PC-9 (cell line): ENCODE data around the gene TMEM147. TPM values are rescaled to one million over a fixed set of nuclear protein-coding genes. Genes with fewer than 3 reads are reported as not detected.

Experiments used
- BruUV-seq: library from RNA; stranded (reverse); fragments of 400-500 nt; replicated peaks from 2 replicates; lab custom pipeline; 2021; lab: Mats Ljungman, UMichigan
- CTCF ChIA-PET: fragments of 300-600 bp; sonication (Branson Sonifier 250); formaldehyde crosslinking; loops from one replicate; lab custom pipeline; 2022; ENCODE audit warnings: antibody characterized with exemption; lab: Charles Lee
- POLR2A ChIA-PET: fragments of 300-600 bp; sonication (Branson Sonifier 250); formaldehyde crosslinking; loops from one replicate; lab custom pipeline; 2022; ENCODE audit warnings: antibody characterized with exemption; ENCODE audit not compliant: unreplicated experiment; lab: Charles Lee
- DNase-seq, 2 experiments: peaks; one replicate each; pipeline versions ENCODE4 v3.0.0 to v3.0.0-alpha.2; 2015 to 2022; ENCODE audit warnings: mixed read lengths in 1 of 2
- H2AFZ ChIP-seq: fragments of 200-600 bp; sonication (generic); 2 replicates; pipeline ENCODE4 v1.8.1; 2017; ENCODE audit warnings: antibody characterized with exemption
- H3F3A ChIP-seq: fragments of 200-600 bp; sonication (generic); 2 replicates; pipeline ENCODE4 v1.8.1; 2017; ENCODE audit warnings: antibody characterized with exemption, mild to moderate bottlenecking, low read depth; ENCODE audit not compliant: insufficient read depth
- H3K27ac ChIP-seq: fragments of 200-600 bp; sonication (generic); 2 replicates; pipeline ENCODE4 v1.6.1; 2016; ENCODE audit warnings: mixed run types
- H3K27me3 ChIP-seq: fragments of 200-600 bp; sonication (generic); 2 replicates; pipeline ENCODE4 v1.6.1; 2016; ENCODE audit warnings: low read depth, mixed run types; ENCODE audit not compliant: insufficient read depth
- H3K36me3 ChIP-seq: fragments of 200-600 bp; sonication (generic); 2 replicates; pipeline ENCODE4 v1.6.1; 2016; ENCODE audit warnings: low read depth, mixed run types
- H3K4me1 ChIP-seq: fragments of 200-600 bp; sonication (generic); replicated peaks from 2 replicates; pipeline ENCODE4 v1.6.1; 2016; ENCODE audit warnings: mixed run types; ENCODE audit not compliant: insufficient read depth
- H3K4me2 ChIP-seq: fragments of 200-600 bp; sonication (generic); 2 replicates; pipeline ENCODE4 v1.6.1; 2017; ENCODE audit warnings: mixed run types
- H3K4me3 ChIP-seq: fragments of 200-600 bp; sonication (generic); 2 replicates; pipeline ENCODE4 v1.6.1; 2016; ENCODE audit warnings: mixed run types
- H3K79me2 ChIP-seq: fragments of 200-600 bp; sonication (generic); 2 replicates; pipeline ENCODE4 v1.6.1; 2017; ENCODE audit warnings: low read depth, mixed run types
- H3K9me2 ChIP-seq: fragments of 200-600 bp; sonication (generic); 2 replicates; pipeline ENCODE4 v1.8.1; 2017; ENCODE audit warnings: mild to moderate bottlenecking; ENCODE audit not compliant: insufficient read depth
- H3K9me3 ChIP-seq: fragments of 200-600 bp; sonication (generic); 2 replicates; pipeline ENCODE4 v1.8.1; 2016; ENCODE audit warnings: low read depth; ENCODE audit not compliant: insufficient read depth
- H4K20me1 ChIP-seq: fragments of 200-600 bp; sonication (generic); 2 replicates; pipeline ENCODE4 v1.8.1; 2017; ENCODE audit not compliant: insufficient read depth
- CTCF ChIP-seq: fragments of 200-600 bp; sonication (generic); conservative IDR thresholded peaks from 2 replicates; pipeline ENCODE4 v1.6.1; 2017; ENCODE audit warnings: mixed run types, antibody characterized with exemption, mild to moderate bottlenecking, moderate library complexity
- EZH2 ChIP-seq: fragments of 200-600 bp; sonication (generic); IDR thresholded peaks from 2 replicates; pipeline ENCODE4 v1.8.0; 2017; ENCODE audit warnings: antibody characterized with exemption, low read depth
- intact Hi-C: fragments of 100-400 bp; cut with micrococcal nuclease; formaldehyde crosslinking; loops from one replicate; pipeline ENCODE4 v1.10.0; 2022; ENCODE audit not compliant: unreplicated experiment
- total RNA-seq: library from RNA; stranded (reverse); gene quantifications from 2 replicates; pipeline ENCODE4 v1.2.3, GENCODE V29; 2021

The TMEM147 gene
- total RNA-seq, 1 experiment from 2014 or later: 82.6 TPM

GRCh38 chr19:35585848-35586247 is 40.4 kb downstream of the TMEM147 start, which contains the start of gene PMIS2:
Gene PMIS2, plus strand, starts transcription at chr19:35586173. Its CDS starts 87 bp downstream, at chr19:35586260.
- Histone ChIP-seq H3K79me2 (no peaks in the 10 kb centered on the region), H3K9me2 (no peaks in the 10 kb centered on the region), H3K27me3 (peaks cover 53% of the 10 kb centered on the region), H4K20me1 (no peaks in the 10 kb centered on the region), H3K4me3 (no peak within 1 kb of the TSS), H3K9me3 (no peaks in the 10 kb centered on the region), H3F3A (no peaks in the 10 kb centered on the region), H3K36me3 (no peaks in the 10 kb centered on the region), H3K27ac (no peak within 1 kb of the TSS), H3K4me2 (no peak within 1 kb of the TSS), H2AFZ (no peak within 1 kb of the TSS), H3K4me1 (no peaks in the 10 kb centered on the region)
- no peak for TF ChIP-seq EZH2
- no peak for TF ChIP-seq CTCF
- BruUV-seq: no TSS peak
- intact Hi-C loops: no loop called here
- CTCF ChIA-PET: no interaction called here
- DNase-seq: no peak
- POLR2A ChIA-PET: no interaction called here

- peaks cover 44% of the 10 kb centered on the region for H3K27me3 ChIP-seq
- BruUV-seq: no TSS peak
- no peaks in the 10 kb centered on the region for H3K4me1 ChIP-seq
- H4K20me1 ChIP-seq: no peaks in the 10 kb centered on the region
- no peak overlapping the region for H3K27ac ChIP-seq
- no peak overlapping the region for H3K4me2 ChIP-seq
- POLR2A ChIA-PET: interaction anchor here (0.6 kb wide), 1 partner anchor 61 kb away, joined by 7 read pairs; the partner anchor contains the start of gene COX6B1
- no peak for DNase-seq
- no peaks in the 10 kb centered on the region for H3K9me2 ChIP-seq
- no peak overlapping the region for H3K4me3 ChIP-seq
- TF ChIP-seq EZH2: no peak
- no peak for TF ChIP-seq CTCF
- H2AFZ ChIP-seq: no peak overlapping the region
- H3F3A ChIP-seq: no peaks in the 10 kb centered on the region
- H3K36me3 ChIP-seq: no peaks in the 10 kb centered on the region
- CTCF ChIA-PET: no interaction called here
- intact Hi-C loops: no loop called here
- H3K9me3 ChIP-seq: no peaks in the 10 kb centered on the region
- H3K79me2 ChIP-seq: no peaks in the 10 kb centered on the region
These were observed 41.9 kb downstream of the TMEM147 start for GRCh38 chr19:35587321-35587720.

GRCh38 chr19:35590875-35591274 is 45.4 kb downstream of the TMEM147 start:
- Histone ChIP-seq H3K4me1 (no peaks in the 10 kb centered on the region), H3K9me2 (no peaks in the 10 kb centered on the region), H4K20me1 (no peaks in the 10 kb centered on the region), H3K27me3 (peaks cover 11% of the 10 kb centered on the region; the same call in 1 of the 2 replicates), H3K79me2 (no peaks in the 10 kb centered on the region), H3K9me3 (no peaks in the 10 kb centered on the region), H3K27ac (no peak overlapping the region), H3F3A (no peaks in the 10 kb centered on the region), H3K36me3 (no peaks in the 10 kb centered on the region), H3K4me2 (no peak overlapping the region), H2AFZ (no peak overlapping the region), H3K4me3 (no peak overlapping the region)
- ChIA-PET POLR2A (no interaction called here), CTCF (interaction anchor here (0.7 kb wide), 1 partner anchor 387 kb away, joined by 9 read pairs; no protein-coding TSS in a partner anchor)
- no peak for DNase-seq
- TF ChIP-seq EZH2 (no peak), CTCF (no peak)
- BruUV-seq: no TSS peak
- intact Hi-C loops: no loop called here
